Type B pancreatic cell (in vitro differentiated cells): Measurements from ENCODE around the gene MRPL23. TPM values are rescaled to one million over a fixed set of nuclear protein-coding genes. Genes with fewer than 3 reads are reported as not detected.
"Not testable (repeated sequence)": the region's sequence is repeated elsewhere in the genome, so short reads cannot be mapped to it uniquely, and the experiment has no call there.

Source experiments
- DNase-seq: peaks from one replicate; pipeline ENCODE4 v3.0.0; 2021; ENCODE audit warnings: mixed read lengths; ENCODE audit not compliant: unreplicated experiment; ENCODE audit errors: extremely low spot score
- H3K27ac Mint-ChIP-seq: 2 replicates; pipeline ENCODE4 v1.8.0; 2021; ENCODE audit warnings: mild to moderate bottlenecking, mixed read lengths
- H3K27me3 Mint-ChIP-seq: 2 replicates; pipeline ENCODE4 v1.8.0; 2021; ENCODE audit warnings: mixed read lengths
- H3K36me3 Mint-ChIP-seq: 2 replicates; pipeline ENCODE4 v1.8.0; 2021; ENCODE audit warnings: mixed read lengths
- H3K4me1 Mint-ChIP-seq: one replicate; pipeline ENCODE4 v1.8.0; 2021; ENCODE audit warnings: mixed read lengths; ENCODE audit not compliant: unreplicated experiment
- H3K4me3 Mint-ChIP-seq: 2 replicates; pipeline ENCODE4 v1.8.0; 2021; ENCODE audit warnings: mild to moderate bottlenecking, mixed read lengths
- H3K9me3 Mint-ChIP-seq: 2 replicates; pipeline ENCODE4 v1.8.0; 2021; ENCODE audit warnings: mixed read lengths
- total RNA-seq: library from RNA; stranded (reverse); gene quantifications from 2 replicates; pipeline ENCODE4 v1.2.1, GENCODE V29; 2021; ENCODE audit warnings: low replicate concordance
- TF ChIP-seq, protein P1 (sequence below): fragments of 200-600 bp; sonication (generic); conservative IDR thresholded peaks from 2 replicates; pipeline ENCODE4 v1.5.0; 2021; ENCODE audit warnings: antibody characterized with exemption, mild to moderate bottlenecking

MRPL23 gene
- total RNA-seq, 1 donor from 2014 or later, result 46.1 TPM

GRCh38 chr11:1937616-1938342 is 9.4 kb upstream of the MRPL23 start:
- Mint-ChIP-seq H3K36me3 (peaks cover 4% of the 10 kb centered on the region), H3K27me3 (no peaks in the 10 kb centered on the region), H3K9me3 (no peaks in the 10 kb centered on the region), H3K4me3 (no peak overlapping the region), H3K27ac (no peak overlapping the region), H3K4me1 (peaks cover 17% of the 10 kb centered on the region)
- DNase-seq, result peak; percentile 65
- TF ChIP-seq, protein P1, sequence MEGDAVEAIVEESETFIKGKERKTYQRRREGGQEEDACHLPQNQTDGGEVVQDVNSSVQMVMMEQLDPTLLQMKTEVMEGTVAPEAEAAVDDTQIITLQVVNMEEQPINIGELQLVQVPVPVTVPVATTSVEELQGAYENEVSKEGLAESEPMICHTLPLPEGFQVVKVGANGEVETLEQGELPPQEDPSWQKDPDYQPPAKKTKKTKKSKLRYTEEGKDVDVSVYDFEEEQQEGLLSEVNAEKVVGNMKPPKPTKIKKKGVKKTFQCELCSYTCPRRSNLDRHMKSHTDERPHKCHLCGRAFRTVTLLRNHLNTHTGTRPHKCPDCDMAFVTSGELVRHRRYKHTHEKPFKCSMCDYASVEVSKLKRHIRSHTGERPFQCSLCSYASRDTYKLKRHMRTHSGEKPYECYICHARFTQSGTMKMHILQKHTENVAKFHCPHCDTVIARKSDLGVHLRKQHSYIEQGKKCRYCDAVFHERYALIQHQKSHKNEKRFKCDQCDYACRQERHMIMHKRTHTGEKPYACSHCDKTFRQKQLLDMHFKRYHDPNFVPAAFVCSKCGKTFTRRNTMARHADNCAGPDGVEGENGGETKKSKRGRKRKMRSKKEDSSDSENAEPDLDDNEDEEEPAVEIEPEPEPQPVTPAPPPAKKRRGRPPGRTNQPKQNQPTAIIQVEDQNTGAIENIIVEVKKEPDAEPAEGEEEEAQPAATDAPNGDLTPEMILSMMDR, result no peak

DNA sequence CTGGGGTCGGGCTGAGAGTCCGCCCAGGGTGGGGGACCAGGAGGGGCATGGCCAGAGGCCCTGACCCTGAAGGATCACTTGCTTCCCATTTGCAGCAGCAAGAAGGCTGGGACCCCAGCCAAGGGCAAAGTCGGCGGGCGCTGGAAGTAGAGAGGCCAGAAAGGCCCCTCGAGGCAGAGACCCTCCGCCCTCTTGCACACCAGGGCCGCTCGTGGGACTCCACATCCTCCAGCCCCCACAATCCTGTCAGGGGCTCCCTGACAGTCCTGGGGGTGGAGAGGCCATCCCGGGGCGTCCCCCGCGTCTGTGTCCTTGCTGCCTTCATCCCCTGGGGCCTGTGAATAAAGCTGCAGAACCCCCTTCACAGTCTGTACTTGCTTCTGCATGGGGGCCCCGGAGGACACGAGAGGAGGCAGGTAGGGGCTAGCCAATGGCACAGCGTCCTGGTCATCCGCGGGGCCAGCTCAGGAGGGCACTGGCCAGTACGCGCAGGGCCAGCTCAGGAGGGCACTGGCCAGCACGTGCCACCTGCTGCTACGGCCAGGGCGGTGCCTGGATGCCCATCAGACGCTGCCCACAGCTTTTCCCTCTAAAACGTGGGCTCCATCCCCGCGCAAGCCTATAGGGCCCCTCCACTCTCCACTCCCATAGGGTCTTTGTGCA is 8.7 kb upstream of the MRPL23 start:
- peak overlapping the region; percentile 59 for H3K27ac Mint-ChIP-seq
- no peaks in the 10 kb centered on the region for H3K9me3 Mint-ChIP-seq
- peaks cover 18% of the 10 kb centered on the region for H3K4me1 Mint-ChIP-seq
- H3K4me3 Mint-ChIP-seq, result no peak overlapping the region
- no peaks in the 10 kb centered on the region for H3K27me3 Mint-ChIP-seq
- no peaks in the 10 kb centered on the region for H3K36me3 Mint-ChIP-seq
- TF ChIP-seq, protein P1, result no peak
- peak; percentile 68 for DNase-seq

- H3K36me3 Mint-ChIP-seq, result no peaks in the 10 kb centered on the region
- peak; percentile 54 for DNase-seq
- peak overlapping the region; percentile 59 for H3K27ac Mint-ChIP-seq
- peaks cover 24% of the 10 kb centered on the region for H3K4me1 Mint-ChIP-seq
- no peaks in the 10 kb centered on the region for H3K9me3 Mint-ChIP-seq
- no peak overlapping the region for H3K4me3 Mint-ChIP-seq
- no peaks in the 10 kb centered on the region for H3K27me3 Mint-ChIP-seq
- TF ChIP-seq, protein P1, result no peak
These were observed 8.0 kb upstream of the MRPL23 start for GRCh38 chr11:1939006-1939625.

DNA sequence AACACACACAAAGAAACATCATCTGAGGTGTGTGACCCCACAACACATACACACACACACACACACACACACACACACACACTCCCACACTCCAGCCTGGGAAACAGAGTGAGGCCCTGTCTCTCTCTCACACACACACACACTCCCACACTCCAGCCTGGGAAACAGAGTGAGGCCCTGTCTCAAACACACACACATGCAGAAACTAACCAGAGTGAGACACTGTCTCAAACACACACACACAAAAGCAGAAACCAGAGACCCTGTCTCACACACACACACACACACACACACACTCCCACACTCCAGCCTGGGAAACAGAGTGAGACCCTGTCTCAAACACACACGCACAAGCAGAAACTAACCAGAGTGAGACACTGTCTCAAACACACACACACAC is 7.3 kb upstream of the MRPL23 start:
- H3K27ac Mint-ChIP-seq, result peak overlapping the region; percentile 71
- H3K4me3 Mint-ChIP-seq, result peak overlapping the region; percentile 13
- not testable (repeated sequence) for H3K9me3 Mint-ChIP-seq, H3K36me3 Mint-ChIP-seq, H3K27me3 Mint-ChIP-seq
- H3K4me1 Mint-ChIP-seq, result peaks cover 25% of the 10 kb centered on the region
- DNase-seq, result peak; percentile 54

DNA sequence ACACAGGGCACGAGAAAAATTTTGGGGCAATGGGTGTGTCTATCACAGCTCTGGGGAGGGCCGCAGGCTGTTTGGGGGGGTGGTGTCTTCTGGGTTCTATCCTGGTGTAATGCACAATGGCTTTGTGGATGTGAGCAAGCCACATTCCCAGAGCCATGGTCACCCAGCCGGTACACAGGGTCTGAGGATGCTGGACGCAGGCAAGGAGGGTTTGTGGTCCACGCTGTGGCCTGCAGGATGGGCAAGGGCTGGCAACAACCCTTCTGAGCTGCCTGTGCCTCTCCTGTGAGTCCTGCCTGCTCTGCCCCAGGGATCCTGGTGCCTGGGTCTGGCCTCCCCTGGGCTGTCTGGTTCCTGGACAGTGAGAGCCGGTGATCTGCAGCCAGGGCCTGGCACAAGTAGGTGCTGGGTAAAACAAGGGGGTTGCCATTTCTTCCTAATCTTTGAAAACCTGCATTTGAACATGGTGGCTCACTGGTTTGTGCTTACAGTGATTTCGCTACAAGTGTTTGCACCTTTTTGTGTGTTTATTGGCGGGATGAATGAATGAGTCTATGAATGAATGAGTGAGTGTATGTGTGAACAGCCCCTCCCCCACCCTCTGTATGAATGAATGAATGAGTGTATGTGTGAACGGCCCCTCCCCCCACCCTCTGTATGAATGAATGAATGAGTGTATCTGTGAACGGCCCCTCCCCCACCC is 4.4 kb upstream of the MRPL23 start:
- TF ChIP-seq, protein P1, result no peak
- Mint-ChIP-seq H3K27ac (peak overlapping the region; percentile 39), H3K36me3 (no peaks in the 10 kb centered on the region), H3K27me3 (no peaks in the 10 kb centered on the region), H3K9me3 (no peaks in the 10 kb centered on the region), H3K4me1 (peaks cover 25% of the 10 kb centered on the region), H3K4me3 (no peak overlapping the region)
- peak; percentile 53 for DNase-seq
